GM20431 (cell line): ENCODE measurements around the gene RFX5.
"Not testable (repeated sequence)": the region's sequence is repeated elsewhere in the genome, so short reads cannot be mapped to it uniquely, and the experiment has no call there.

Experiments used
- in situ Hi-C: fragments of 300-500 bp; cut with MseI, MboI; formaldehyde crosslinking; loops from one replicate; pipeline ENCODE4 v1.15.0; 2020; ENCODE audit warnings: low sequenced_read_pairs; ENCODE audit not compliant: unreplicated experiment

The RFX5 gene

DNA sequence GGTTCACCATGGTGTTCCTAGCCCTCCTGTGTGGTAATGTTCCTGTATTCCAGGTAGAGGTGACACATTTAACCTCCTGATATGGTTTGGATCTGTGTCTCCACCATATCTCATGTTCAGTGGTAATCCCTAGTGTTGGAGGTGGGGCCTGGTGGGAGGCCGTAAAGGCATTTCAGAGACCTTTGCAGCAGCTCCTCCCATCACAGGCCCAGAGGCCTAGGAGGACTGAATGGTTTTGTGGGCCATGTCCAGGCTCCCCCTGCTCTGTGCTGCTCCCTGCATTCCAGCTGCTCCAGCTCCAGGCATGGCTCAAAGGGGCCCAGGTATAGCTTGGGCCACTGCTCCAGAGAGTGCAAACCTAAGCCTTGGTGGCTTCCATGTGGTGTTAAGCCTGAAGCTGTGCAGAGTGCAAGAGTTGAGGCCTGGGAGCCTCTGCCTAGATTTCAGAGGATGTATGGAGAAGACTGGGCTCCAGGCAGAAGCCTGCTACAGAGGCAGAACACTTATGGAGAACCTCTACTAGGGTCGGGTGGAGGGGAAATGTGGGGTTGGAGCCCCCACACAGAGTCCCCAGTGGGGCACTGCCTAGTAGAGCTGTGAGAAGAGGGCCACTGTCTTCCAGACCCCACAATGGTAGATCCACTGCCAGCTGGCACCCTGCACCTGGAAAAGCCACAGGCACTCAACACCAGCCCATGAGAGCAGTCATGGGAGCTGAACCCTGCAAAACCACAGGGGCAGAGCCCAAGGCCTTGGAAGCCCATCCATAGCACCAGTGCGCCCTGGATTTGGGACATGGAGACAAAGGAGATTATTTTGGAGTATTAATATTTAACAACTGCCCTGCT, 15.5 kb upstream of the RFX5 start:
- in situ Hi-C loops: no loop called here

DNA sequence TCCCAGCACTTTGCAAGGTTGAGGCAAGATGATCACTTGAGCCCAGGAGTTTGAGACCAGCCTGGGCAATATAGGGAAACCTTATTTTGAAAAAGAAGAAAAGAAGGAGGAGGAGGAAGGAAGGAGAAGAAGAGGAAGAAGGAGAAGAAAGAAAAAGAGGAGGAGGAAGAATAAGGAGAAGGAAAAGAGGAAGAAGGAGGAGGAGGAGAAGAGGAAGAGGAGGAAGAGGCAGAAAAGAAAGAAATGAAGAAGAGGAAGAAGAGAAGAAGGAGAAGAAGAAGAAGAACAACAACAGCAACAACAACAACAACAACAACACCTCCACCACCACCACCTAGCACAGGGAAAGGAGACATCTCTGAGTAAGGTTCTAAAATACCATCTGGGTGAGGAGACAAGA, 14.8 kb upstream of the RFX5 start:
- in situ Hi-C loops: no loop called here

GRCh38 chr1:151356696-151357095, 9.6 kb upstream of the RFX5 start:
- in situ Hi-C loops: no loop called here

DNA sequence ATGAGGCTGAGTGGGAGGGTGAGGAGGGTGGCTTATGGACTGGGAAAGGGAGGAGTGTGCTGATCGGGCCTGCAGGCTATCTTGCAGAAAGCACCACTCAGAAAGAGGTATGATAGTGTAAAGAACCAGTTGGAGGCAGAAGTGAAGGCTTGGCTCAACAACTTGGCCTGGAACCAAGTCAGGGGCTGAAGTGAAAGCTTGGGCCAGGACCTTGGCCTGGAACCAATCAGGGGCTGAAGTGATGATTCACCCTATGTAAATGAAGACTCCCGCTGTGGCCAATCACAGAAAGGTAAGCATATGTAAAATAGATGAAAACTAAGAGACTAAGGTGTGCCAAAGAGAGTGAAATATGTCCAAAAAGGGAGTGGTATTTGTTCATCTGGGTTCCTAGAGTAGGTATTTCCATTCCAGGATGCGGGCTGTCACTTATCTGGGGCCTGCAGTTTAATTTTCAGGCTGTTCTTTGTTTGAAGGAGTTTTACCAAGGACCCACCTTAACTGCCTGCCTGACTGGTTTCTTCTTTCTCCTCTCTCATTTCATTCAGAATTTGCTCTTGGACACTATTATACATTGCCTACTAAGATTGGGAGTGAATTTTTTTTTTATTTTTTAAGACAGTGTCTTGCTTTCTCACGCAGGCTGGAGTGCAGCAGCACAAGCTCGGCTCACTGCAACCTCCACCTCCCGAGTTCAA, 5.1 kb upstream of the RFX5 start:
- in situ Hi-C loops: no loop called here

DNA sequence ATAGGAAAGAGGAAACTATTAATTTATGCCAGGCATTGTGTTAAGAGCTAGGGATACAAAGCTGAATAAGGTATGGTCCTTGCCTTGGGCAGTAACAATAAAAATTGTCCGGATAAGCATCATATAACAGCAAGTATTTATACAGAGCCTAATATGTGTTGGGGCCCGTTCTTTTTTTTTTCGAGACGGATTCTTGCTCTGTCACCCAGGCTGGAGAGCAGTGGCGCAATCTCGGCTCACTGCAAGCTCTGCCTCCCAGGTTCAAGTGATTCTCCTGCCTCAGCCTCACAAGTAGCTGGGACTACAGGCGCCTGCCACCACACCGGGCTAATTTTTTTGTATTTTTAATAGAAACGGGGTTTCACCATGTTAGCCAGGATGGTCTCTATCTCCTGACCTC, 3.3 kb upstream of the RFX5 start:
- in situ Hi-C loops: not testable (repeated sequence)

GRCh38 chr1:151347523-151348246, 633 bp upstream of the RFX5 start:
- in situ Hi-C loops: no loop called here

DNA sequence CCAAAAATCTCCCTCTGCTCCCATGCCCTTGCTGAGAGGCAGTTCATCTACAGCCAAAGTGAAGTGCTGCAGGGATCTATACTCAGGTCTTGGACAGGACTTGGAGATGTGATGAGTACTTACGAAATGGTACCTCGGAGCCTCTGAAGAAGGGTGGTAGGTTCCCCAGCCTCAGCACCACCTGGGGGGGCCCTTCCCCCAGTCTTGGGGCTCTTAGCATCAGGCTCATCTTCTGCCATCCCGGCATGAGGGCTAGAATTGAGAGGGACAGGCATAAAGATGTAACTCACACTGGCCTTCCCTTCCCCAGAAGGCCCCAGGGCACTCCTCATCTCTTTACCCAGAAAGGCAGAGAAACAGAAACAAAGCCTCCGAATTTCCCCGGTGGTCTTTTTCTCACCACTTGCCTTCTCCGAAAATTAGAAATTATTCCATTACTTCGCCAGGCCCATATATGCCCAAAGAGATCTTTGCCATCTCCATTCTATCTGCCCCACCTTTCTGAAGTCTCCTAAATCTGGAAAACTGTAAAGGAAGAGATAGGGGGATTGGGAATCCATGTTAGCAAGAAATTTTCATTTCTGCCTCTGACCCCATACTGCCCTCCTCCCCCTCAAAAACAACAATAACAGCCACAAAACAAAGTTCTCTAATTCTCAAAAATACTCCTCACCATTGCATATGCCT, 827 bp downstream of the RFX5 start:
- in situ Hi-C loops: no loop called here

DNA sequence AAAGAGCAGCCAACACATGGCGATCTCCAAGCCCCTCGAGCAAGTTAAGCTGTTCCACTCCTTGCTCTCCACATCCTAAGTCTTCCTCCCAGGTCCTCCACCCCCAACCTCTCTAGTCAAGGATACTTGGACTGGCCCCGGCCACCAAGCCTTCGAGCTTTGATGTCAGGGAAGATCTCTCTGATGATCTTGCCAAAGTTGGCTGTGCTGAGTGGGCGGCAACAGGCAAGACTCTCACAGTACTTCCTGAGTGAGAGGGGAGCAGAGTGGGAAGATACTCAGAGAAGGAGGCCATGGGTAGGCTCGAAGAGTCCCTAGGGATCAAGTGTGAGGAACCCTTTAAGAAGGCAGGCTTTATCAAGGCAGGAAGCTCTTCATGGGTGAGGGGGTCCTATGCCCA, 2.8 kb downstream of the RFX5 start:
- in situ Hi-C loops: no loop called here

GRCh38 chr1:151343587-151343986, 3.5 kb downstream of the RFX5 start:
- in situ Hi-C loops: no loop called here

GRCh38 chr1:151342569-151342968, 4.5 kb downstream of the RFX5 start:
- in situ Hi-C loops: no loop called here

DNA sequence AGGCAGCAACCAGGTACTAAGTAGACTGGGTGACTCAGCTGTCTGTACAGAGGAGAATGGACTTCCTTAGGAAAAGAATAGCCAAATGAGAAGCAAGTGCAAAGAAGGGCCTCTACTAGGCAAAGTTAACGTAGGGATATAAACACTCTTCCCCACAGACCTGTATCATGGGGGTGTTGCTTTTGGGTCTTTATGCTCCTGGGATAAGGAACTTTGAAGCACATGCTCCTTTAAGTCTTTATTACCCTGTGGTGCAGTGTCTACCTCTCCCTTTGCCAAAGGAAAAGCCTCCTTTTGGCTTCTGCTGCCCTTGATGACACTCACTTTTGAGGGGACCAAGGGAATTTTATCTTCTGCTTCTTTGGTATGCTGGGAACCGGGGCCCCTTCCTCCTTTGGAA, 5.0 kb downstream of the RFX5 start:
- in situ Hi-C loops: no loop called here

DNA sequence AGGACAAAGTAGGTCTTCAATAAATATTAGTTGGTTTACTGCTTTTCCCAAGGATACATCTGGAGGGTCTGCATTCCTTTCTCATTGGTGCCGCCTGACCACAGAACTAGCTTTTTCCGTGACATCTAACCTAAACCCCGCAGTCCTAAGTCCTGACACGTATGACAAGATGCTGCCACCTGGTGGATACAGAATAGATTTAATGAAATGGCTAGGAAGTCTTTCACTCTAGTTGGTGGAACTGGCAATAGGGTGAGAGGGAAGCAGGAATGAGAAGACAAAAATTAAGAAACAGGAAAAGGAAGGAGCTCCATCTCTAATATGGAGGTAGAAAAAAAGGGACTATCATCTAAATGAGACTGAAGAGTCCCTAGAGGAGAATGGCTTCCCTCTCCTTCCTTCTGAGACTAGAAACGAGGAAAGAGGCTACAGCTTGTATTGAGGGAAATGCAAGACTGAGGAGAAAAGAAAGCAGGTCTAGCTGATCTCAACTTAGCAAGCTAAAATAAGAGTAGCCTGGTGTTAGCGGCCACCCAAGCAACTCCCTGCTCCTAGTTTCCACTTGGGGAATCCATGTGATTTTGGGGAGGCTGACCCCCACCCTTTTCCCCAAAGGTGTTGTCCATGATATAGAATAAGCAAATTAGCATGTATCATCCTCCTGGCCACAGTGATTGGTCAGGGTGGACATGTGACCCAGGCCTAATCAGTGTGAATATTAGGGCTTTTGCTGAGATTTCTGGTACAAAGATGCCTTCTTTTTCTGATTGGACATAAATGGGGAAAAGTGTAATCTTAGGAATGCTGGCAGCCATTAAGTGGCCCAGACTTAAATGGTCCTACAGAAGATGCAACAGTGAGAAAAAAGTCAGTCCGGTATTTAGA, 5.9 kb downstream of the RFX5 start:
- in situ Hi-C loops: no loop called here

GRCh38 chr1:151336556-151336955, 10.5 kb downstream of the RFX5 start:
- in situ Hi-C loops: no loop called here

- in situ Hi-C loops: no loop called here
Measured at GRCh38 chr1:151334822-151335221, 12.2 kb downstream of the RFX5 start.

GRCh38 chr1:151327903-151328674, 19.0 kb downstream of the RFX5 start:
- in situ Hi-C loops: no loop called here

DNA sequence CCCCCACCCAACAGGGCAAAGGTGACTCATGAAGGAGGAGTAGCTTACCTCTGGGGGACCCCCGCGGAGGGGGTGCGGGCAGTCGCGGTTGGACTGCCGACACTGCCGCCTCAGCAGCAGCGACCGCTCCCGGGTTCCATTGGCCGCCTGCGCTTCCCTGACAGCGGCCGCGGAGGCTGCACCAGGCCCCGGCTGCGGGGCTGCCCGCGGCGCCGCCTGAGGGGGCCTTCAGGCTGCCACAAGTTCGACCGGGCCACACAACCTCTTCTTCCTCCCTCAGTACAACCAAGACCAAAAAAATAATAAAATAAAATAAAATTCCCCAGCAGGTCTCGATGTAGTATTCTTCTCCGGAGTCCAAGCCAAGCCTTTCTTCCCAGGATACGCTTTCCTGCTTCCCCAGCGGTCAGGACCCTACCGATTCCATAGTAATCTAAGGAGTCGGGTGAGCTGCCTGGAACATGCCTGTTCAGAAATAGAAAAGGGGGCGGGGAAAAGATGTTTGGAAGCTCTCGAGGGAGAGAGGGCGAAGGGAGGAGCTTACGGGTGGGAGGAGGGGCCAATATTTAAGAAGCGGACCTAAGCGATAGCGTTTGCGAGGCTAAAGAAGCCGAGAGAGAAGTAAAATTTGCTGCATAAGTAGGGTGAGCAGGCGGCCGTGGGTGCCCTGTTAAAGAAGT, 19.7 kb downstream of the RFX5 start, which contains the start of gene PI4KB:
PI4KB (minus strand) TSS at position 194 of the 680 bp plus-strand sequence. CDS start 10,935 bp downstream, outside the sequence.
- in situ Hi-C loops: no loop called here

DNA sequence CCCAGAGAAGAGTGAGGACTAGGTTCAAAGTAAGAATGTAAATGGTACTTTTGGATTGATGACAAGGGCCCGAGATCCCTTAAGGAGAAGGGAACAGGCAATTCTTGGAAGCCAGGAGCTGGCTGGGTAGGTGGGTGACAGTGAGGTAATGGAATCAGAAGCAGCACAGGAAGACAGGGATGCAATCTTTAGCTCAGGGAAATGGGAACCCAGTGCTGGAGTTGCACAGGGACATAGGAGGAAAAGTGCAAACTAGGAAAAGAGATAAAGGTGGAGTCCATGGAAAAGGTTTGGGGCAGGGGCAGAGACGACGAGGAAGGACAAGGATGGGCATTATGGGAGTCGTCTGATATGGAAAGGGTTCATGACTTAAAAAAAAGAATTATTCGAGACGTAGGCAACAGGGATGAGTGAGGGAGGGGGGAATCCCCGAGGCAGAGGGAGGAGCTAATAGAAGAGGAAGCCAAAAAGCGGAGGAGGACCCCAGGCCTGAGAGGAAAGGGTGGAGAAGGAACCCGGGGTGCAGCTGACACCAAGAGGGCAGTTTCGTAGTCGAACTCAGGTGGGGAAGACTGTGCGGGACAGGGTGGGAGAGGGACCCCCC, 20.3 kb downstream of the RFX5 start:
- in situ Hi-C loops: no loop called here
